ENCODE results near the gene DCC.

GRCh38 chr18:52845036-52845435, 505.0 kb downstream of the DCC start:
- TF ChIP-seq CTCF (conservative IDR thresholded peaks at IDR 0.05; ENCODE audit: low read depth in 2 of 2) (no peak), EZH2phosphoT487 (IDR thresholded peaks at IDR 0.05; ENCODE audit: unreplicated experiment) (no peak), JUNB (IDR thresholded peaks at IDR 0.05; ENCODE audit: unreplicated experiment) (no peak), ZNF331 (CRISPR knock-in tag; IDR thresholded peaks at IDR 0.05; ENCODE audit: low read depth) (no peak)

All from GM23338 (cell line).